ENCODE results near the gene DEF6.

The DEF6 gene

DNA sequence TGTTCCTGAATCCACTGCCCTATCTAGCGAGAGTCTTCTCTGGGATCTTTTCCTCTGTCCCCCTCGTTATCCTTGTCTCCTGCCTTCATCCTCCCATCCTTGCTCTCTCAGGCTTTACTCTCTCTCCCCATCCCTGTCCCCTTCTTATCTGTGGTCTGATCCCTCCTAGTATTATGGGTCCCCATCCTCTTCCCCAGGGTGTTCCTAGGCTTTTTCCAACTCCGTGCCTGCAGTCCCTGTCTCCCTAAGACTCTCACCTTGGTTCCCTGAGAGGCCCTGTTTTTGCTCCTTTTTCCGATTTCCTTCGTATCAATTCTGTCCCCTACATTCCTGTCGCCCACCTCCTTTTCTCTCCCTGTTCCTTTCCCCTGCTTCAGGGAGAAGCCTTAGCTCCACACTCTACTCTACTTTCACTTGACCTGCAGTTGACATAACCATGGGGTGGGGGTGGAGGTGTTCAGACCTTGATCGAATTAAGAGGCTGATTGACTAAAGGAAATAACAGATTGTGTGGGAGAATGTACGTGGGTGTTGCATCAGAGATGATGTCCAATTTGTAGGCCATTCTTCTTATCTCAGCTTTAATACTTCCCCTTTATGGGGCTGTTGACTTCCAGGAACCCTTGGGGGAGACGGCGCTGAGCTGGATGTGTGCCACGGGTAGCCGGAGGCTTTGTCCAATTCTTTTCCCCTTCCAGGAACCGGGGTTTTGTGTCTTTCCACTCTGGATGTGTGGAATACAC is 45.6 kb downstream of the DEF6 start:
- no peak for DNase-seq (ENCODE audit: low read depth)

DNA sequence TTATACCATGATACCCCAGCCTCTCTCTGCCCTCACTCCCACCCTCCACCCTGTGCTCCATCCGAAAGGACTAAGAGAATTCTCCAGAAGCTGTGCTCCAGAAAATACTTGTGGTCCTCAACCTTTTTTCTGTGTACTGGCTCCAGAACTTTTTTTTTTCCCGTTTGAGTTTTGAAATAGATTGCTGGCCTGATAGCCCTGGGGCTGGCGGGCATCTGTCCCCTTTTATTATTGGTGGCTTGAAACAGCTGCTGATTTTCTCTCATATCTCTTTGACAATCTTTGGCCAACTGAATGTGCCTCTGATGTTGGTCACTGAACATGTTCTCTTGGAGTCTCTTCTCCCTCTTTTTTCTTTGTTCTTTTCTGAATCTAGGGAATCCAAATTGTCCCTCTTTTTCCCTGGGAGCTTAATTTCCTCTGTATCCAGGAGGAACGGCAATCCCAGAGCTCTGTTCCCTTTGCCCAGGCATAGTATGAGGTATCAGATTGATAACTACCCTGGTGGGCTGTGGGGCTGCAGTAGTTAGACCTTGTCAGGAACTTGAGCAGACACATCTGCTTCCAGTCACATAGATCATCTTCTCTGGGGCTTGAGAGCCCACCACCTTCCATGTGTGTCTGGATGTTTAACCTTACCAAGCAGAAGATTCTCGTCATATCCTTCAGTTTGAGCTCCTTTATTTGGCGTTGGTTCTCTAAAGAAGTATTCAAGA is 46.4 kb downstream of the DEF6 start:
- no peak for DNase-seq (ENCODE audit: low read depth)

DNA sequence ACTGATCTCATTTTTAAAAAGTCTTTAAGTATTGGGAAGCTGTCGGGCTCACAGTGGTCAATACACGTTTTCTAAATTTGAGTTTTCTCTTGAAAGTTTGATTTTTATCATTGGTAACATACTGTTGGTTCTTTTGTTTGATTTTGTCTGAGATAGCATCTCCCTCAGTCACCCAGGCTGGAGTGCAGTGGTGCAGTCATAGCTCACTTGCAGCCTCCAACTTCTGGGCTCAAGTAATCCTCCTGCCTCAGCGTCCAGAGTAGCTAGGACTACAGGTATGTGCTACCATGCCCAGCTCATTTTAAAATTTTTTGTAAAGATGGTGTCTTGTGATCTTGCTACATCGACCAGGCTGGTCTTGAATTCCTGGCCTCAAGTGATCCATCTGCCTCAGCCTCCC is 53.8 kb downstream of the DEF6 start:
- no peak for DNase-seq (ENCODE audit: low read depth)

DNA sequence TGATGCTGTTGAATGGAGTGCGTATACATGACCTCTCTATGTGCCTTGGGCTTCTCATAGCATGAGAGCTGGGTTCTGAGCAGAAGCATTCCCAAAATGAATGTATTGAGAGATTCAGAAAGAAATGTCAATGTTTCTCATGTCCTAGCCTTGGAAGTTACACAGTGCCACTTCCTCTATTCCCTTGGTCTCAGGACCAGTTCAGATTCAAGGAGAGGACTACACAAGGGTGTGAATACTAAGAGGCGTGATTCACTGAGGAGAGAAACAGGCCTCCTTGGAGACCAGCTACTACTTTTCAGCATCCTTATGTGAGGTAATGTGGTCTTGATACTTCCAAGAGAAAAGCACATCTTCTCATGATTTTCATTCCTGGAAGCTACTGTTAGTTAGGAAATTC is 55.1 kb downstream of the DEF6 start:
- no peak for DNase-seq (ENCODE audit: low read depth)

DNA sequence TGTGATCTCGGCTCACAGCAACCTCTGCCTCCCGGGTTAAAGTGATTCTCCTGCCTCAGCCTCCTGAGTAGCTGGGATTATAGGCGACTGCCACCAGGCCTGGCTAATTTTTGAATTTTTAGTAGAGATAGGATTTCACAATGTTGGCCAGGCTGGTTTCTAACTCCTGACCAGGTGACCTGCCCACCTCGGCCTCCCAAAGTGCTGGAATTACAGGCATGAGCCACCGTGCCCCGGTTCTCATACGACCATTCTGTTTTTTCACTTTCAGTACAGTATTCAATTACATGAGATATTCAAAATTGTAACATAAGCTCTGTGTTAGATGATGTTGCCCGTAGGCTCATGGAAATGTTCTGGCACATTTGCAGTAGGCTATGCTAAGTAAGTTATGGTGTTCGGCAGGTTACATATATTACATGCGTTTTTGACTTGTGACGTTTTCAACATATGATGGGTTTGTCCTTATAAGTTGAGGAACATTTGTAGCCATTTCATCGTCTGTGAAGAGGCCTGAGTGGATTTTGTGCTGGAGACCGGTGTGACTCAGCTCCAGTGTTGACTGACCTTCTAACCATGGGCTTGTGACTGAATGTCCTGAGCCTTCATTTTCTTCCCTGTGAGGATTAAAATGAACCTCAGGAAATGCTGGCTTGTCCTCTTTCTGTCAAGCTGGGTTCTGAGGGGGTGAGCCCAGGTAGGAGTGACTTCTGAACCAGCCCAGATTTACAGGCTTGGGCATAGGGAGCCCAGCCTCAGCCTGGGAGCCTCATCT is 56.9 kb downstream of the DEF6 start:
- DNase-seq (ENCODE audit: low read depth), result no peak

DNA sequence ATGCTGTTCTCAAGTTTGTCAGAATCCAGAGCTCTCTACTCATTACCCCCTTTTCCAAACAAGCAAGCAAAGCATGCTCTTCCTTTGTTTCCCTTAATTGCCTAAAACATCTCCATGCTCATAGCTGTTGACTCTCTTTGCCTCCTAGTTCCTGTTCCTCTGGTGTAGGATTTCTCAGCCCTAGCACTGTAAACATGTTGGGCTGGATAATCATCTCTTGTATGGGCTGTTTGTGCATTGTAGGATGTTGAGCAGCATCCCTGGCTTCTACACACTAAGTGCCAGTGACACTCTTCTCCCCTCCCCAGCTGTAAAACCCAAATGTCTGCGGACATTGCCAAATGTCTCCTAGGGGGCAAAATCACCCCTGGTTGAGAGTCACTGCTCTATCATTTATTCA is 58.8 kb downstream of the DEF6 start:
- no peak for DNase-seq (ENCODE audit: low read depth)

DNA sequence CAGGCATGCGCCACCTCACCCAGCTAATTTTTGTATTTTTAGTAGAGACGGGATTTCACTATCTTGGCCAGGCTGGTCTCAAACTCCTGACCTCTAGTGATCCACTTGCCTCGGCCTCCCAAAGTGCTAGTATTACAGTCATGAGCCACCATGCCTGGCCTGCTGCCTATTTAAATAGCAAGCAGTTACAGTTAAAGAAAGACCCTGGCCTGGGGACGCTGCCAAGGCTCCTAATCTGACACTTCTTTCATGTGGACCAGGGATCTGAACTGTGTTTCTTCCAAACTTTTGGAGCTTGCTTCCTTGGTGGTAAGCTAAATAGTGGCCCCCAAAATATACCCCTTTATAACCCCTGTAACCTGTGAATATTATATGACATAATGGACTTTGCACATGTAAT is 60.1 kb downstream of the DEF6 start:
- DNase-seq (ENCODE audit: low read depth), result no peak

DNA sequence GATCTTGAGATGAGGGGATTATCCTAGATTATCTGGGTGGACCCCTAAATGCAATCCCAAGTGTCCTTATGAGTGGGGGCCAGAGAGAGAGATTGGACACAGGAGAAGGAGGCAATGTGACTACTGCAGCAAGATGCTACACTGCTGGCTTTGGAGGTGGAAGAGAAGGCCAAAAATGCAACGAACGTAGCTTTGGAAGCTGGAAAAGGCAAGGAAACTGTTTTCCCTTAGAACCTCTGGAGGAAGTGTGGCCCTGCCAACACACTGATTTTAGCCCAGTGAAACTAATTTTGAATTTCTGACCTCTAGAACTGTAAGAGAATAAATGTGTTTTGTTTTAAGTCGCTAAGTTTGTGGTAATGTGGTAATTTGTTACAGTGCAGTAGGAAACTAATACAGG is 60.5 kb downstream of the DEF6 start:
- DNase-seq (ENCODE audit: low read depth), result no peak

DNA sequence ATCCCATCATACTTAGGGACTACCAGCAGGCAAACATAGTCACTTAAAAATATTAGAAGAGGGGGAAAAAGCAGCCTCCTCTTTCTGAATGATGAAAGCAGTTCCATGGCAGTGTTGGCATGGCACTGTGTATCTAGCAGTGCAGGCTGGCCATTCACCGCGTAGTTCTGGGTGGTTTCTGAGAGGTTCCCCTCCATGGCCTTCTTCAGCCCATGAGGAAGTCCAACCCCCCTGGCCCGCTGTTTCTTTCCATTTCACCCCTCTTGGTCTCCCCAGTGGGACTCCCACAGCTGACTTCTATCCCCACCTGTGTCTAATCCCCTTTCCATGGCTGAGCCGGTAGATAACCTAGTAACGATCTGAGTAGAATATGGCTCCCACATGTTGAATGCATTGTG is 61.7 kb downstream of the DEF6 start:
- DNase-seq (ENCODE audit: low read depth), result no peak

DNA sequence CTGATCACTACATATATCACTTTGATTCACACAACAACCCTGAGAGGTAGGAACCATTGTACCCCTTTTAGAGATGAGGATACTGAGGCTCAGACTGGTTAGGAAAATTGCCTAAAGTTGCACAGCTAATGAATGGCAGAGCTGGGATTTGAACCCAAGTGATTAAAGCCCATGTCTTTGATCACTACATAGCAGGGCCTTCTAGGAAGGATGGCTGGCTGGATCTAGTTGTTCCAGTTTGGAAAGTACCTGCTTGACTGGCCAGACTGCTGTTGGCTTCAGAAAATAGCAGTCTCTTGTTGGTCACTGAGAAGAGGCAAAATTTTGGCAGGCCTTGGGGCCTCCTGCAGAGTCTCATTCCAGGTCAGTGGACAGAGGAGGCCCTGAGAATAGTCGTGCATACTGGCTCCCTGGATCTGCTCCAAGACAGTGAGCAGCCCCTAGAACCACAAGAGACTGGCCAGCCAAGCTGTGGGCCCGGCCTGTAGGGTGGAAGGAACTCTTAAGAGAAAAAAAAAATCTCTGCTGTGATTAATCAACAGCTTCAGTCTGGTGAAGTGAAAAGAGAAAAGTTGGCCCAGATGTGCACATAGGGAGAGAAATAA is 62.2 kb downstream of the DEF6 start:
- DNase-seq (ENCODE audit: low read depth), result no peak

DNA sequence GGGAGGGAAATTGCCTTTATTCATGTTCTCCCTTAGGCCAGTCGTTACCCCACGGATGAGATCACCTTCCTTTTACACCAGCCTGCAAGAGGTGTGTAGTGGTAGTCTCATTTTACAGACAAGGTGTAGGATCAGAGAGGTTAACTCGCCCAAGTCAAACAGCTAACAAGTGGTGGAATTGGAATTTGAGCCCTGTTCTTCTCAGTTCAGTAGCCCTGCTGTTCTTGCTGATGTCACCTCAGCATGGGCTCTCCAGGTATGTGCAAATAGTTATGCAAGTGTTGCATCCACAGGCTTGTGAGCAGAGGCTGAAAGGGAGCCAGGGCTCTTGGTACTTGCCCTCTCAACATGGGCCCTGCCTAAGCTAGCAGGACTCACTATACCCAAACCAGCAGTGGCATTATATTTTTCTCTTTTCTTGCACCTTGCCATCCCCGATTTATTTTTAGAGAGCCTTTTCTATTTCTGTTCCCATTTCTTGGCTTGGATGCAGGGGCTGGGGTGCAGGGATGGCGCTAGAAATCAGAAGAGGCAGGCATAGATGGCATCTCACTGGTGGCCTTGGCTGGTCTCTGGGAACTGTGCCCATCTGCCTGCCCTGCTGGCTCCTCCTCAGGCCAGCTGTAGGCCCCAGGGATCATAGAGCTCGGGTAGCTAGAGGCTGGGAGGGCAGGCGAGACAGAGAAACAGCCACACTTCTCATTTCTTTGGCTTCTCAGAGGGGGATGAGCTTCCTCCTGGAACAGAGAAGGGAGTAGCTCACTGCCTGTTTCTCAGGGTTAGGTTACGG is 62.9 kb downstream of the DEF6 start:
- DNase-seq (ENCODE audit: low read depth), result no peak

DNA sequence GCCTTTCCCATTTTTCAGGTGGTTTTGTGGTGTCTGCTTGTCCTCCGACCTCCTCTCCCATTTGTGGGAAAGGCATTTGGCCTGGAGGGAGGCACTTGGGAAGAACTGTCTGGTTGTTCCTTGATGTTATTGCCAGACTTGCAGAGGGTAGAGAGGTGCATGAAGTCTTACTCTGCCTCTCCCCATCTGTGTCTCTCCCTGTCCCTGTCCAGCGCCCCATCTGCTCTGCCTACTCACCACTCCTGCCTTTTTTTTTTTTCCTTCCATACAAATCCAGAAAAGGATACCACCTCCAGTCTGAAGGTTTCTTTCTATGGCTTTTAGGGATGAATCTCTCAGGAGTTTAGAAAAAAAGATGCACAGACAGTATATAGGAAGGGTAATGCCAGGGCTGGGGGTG is 64.6 kb downstream of the DEF6 start:
- DNase-seq (ENCODE audit: low read depth), result no peak

DNA sequence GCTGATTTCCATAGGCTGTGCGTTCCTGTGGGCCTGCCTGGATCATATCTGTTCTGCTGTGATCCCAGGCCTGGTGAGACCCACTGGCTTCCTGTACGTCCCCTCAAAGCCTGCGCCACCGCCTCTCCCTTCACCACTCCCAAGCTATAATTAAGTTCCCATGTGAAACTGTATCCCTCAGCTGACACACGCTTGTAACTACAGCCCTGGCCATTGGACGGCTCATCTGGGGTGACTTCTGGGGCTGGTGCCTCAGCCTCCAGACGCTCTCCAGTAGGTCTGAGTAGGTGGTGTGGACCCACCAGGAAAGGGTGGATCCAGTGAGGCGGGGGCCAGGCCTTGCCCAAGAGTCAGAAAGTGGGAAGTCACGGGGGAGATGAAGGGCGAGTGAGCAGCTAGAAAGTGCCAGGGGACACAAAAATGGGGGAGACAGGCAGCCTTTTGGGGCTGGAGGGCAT is 65.7 kb downstream of the DEF6 start:
- no peak for DNase-seq (ENCODE audit: low read depth)

DNA sequence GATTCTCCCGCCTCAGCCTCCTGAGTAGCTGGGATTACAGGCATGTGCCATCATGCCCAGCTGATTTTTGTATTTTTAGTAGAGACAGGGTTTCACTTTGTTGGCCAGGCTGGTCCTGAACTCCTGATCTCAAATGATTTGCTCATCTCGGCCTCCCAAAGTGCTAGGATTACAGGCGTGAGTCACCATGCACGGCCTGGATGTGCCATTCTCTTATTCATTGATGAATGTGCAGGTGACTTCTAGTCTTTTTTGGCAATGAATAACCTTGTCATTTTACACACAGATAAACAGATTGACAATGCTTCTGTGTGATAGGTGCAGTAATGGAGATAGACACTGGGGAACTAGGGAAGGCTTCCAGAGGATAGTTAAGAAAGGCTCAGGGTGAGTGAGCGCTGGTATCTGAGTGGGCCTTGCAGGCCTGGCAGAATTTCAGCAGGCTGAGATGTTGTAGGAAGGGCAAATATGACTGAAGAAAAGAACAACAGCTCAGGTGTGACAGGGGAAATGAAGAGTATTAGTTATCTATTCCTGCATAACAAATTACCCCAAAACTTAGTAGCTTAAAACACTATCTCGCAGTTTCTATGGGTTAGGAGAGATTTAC is 68.1 kb downstream of the DEF6 start:
- no peak for DNase-seq (ENCODE audit: low read depth)

DNA sequence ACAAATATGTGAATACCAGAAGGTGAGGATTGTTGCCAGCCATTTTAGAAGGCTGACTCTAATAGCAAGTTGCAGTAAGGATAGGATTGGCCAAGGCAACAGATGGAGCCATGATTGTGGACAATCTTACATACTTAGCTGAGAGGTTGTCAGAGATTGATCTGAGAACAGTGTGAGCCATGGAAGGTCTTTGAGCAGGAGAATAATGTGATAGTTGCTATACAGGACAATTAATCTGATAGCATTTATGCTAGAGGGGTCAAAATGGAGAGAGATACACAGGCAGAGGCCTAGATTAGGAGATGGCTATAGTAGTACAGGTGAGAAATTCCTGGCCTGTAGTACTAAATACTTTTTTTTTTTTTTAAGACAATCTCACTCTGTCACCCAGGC is 68.6 kb downstream of the DEF6 start:
- DNase-seq (ENCODE audit: low read depth), result no peak

DNA sequence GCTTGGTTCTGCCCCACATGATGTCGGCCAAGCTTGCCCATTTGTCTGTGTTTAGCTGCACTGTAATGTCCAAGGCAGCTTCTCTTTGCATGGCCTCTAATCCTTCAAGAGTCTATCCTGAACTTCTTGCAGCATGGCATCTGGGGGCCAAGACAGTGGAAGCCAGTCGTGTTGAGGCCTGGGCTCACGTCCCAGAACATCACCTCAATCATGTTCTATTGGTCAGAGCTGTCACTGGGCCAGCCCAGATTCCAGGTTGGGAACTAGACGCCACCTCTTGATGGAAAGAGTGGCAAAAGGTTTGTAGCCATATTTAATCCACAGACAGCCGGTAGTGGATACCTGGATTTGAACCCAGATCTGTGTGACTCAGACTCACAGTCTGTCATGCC is 70.0 kb downstream of the DEF6 start:
- no peak for DNase-seq (ENCODE audit: low read depth)

DNA sequence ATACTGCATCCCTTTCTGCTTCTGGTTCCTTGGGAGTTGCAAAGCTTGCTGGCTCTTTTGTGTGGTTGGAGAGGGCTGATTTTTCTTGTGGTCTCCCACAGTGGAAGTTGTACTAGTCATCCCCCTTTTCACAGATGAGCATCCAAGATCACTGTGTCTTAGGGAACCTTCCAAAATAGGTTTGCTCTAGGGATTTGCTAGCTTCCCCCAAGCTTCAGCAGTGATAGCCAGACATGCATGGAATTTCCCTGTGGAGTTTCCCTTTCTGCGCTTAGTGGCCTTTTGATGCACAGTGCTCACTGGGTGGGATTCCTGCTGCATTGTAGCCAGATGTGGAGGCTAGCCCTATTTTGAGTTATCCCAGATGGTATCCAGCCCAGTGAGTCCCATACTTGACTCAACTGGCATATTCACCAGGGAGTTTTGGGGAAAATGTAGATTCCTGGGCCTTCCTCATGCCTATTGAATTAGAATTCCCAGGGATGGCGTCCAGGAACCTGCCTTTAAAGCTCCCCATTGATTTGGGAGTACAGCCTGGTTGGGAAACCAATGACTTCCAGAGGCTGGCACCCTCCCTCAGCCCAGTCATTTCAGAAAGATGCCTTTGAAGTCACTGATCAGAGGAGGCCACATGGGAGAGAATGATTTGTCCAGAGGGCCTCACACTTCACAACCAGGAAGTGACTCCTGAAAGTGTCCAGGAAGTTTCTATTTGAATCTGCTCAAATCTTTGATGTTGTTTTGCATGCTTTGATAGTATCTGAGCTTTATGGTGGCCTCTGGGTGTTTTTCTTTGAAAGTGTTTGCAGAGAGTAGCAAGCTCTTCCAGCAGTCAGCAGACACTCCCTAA is 70.6 kb downstream of the DEF6 start:
- DNase-seq (ENCODE audit: low read depth), result no peak

DNA sequence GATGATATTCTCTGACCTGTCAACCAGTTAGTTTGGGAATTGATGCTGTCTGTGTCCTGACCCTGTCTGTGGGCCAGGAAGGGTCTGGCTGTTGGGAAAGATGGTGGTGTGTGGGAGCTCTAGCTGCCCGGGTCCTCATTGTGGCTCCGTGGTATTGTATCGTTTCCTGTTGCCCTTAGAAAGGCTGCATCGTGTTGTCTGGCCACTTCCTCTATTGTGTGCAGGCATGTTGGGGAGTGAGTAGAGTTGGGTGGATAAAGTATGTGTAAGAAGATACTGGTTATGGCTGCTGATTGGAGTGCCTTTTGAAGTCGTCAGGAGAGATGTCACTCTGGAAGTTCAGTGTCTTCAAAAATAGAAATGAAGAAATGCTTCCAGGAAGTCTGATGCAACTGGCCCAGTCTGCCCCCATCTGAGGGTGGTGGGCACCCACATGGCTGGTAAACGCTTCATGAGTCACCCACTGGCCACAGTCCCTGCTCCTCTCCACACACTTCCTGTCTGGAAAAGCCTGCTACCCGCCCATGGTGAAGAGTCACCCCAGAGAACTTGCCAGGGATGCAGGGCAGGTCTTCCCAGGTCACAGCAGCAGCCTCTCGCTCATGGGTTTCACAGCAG is 72.6 kb downstream of the DEF6 start:
- DNase-seq (ENCODE audit: low read depth), result no peak

DNA sequence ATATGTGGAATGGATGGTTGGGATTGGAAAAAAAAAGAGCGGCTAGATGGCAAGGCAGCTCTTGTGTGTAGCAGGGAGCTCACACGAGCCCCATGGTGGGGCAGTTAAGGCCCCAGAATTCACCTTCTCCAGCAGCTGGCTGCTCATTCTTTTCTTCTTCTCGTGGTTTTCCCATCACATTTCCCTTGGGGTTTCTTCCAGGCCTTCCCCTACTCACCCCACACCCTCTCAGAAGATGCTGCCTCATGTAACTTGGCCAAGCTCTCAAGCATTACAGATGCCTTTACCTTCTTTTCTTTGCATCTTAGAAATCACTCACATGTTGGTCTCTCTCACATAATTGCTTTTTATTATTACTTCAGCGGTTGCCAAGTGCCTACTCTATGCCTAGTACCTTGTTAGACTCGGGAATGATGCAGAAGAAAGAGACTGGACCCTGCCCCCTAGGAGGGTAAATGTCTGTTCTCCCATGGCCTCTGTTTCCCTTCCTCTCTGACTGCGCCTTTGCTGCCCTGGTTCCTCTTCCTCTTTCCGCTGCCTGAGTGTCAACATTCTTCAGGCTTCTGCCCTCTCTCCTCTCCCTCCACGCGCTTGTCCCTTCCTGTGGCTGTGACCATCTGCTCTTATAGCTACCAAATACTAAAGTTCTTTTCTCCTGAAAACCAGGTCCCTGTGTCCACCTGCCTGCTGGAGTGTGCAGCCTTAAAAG is 73.3 kb downstream of the DEF6 start:
- DNase-seq (ENCODE audit: low read depth), result no peak

All from T follicular helper cell (primary cell).